ENCODE measurements around the gene SPIRE1.

SPIRE1 gene

GRCh38 chr18:12559319-12559718, 98.6 kb downstream of the SPIRE1 start:
- Histone ChIP-seq H3K4me3 (ENCODE audit: low read length in 2 of 2) (no peak overlapping the region), H2BK5ac (ENCODE audit: low read length) (no peak overlapping the region), H3K9ac (ENCODE audit: low read depth, low read length, poor library complexity) (peak overlapping the region; percentile 21), H3K14ac (ENCODE audit: low read length) (no peak overlapping the region), H2BK12ac (ENCODE audit: low read length) (no peak overlapping the region), H4K8ac (ENCODE audit: low read depth, low read length) (no peak overlapping the region), H2BK120ac (ENCODE audit: low read depth, low read length) (no peak overlapping the region), H2BK15ac (ENCODE audit: low read length) (no peak overlapping the region), H3K4me1 (ENCODE audit: control insufficient read depth in 2 of 2, insufficient read depth in 1 of 2, low read depth in 1 of 2, low read length in 2 of 2) (no peaks in the 10 kb centered on the region), H3K9me3 (replicated peaks in 1 of 2; ENCODE audit: control insufficient read depth in 2 of 2, insufficient read depth in 1 of 2, low read depth in 1 of 2, low read length in 2 of 2) (peaks cover 3 to 52% of the 10 kb centered on the region in 2 donors), H3K23ac (ENCODE audit: low read depth, low read length, poor library complexity) (no peak overlapping the region), H4K91ac (ENCODE audit: low read depth, low read length, poor library complexity) (no peak overlapping the region), H3K4ac (ENCODE audit: low read length) (no peak overlapping the region), H3K36me3 (replicated peaks in 1 of 2; ENCODE audit: control insufficient read depth in 2 of 2, insufficient read depth in 2 of 2, low read length in 2 of 2) (peaks cover 0 to 4% of the 10 kb centered on the region in 2 donors), H3K4me2 (ENCODE audit: insufficient read depth, low read length, poor library complexity, severe bottlenecking) (no peak overlapping the region), H3K27me3 (ENCODE audit: control insufficient read depth in 3 of 3, insufficient read depth in 3 of 3, low read depth in 1 of 3, low read length in 3 of 3) (no peaks in the 10 kb centered on the region), H2AFZ (ENCODE audit: low read length) (no peak overlapping the region), H3K18ac (ENCODE audit: low read length) (no peak overlapping the region), H2AK5ac (ENCODE audit: low read depth, low read length) (no peak overlapping the region), H3K79me1 (ENCODE audit: low read depth, low read length) (peaks cover 7% of the 10 kb centered on the region), H3K27ac (replicated peaks; ENCODE audit: low read length) (no peak overlapping the region)
- no peak for DNase-seq (ENCODE audit: low spot score)
- WGBS, 2 donors (ENCODE audit: extremely low coverage in 2 of 2, insufficient read length in 2 of 2, insufficient replicate concordance in 1 of 2): no CpG with 5 or more reads among the region's 24 CpGs

- H3K36me3 ChIP-seq (replicated peaks in 1 of 2; ENCODE audit: control insufficient read depth in 2 of 2, insufficient read depth in 2 of 2, low read length in 2 of 2): peaks cover 0 to 4% of the 10 kb centered on the region in 2 donors
- no peak overlapping the region for H4K91ac ChIP-seq (ENCODE audit: low read depth, low read length, poor library complexity)
- H2BK5ac ChIP-seq (ENCODE audit: low read length): no peak overlapping the region
- H3K9me3 ChIP-seq (replicated peaks in 1 of 2; ENCODE audit: control insufficient read depth in 2 of 2, insufficient read depth in 1 of 2, low read depth in 1 of 2, low read length in 2 of 2): peaks cover 3 to 61% of the 10 kb centered on the region in 2 donors
- no peak overlapping the region for H2AFZ ChIP-seq (ENCODE audit: low read length)
- H3K79me1 ChIP-seq (ENCODE audit: low read depth, low read length): peaks cover 7% of the 10 kb centered on the region
- no peak overlapping the region for H4K8ac ChIP-seq (ENCODE audit: low read depth, low read length)
- no CpG with 5 or more reads among the region's 30 CpGs for WGBS, 2 donors (ENCODE audit: extremely low coverage in 2 of 2, insufficient read length in 2 of 2, insufficient replicate concordance in 1 of 2)
- no peak overlapping the region for H3K27ac ChIP-seq (replicated peaks; ENCODE audit: low read length)
- no peak overlapping the region for H2BK15ac ChIP-seq (ENCODE audit: low read length)
- H2BK120ac ChIP-seq (ENCODE audit: low read depth, low read length): no peak overlapping the region
- H3K9ac ChIP-seq (ENCODE audit: low read depth, low read length, poor library complexity): no peak overlapping the region
- H3K14ac ChIP-seq (ENCODE audit: low read length): no peak overlapping the region
- H3K4ac ChIP-seq (ENCODE audit: low read length): no peak overlapping the region
- no peak overlapping the region for H3K23ac ChIP-seq (ENCODE audit: low read depth, low read length, poor library complexity)
- peak overlapping the region in 1 of 2 donors; percentile 34 for H3K4me3 ChIP-seq (ENCODE audit: low read length in 2 of 2)
- DNase-seq (ENCODE audit: low spot score): no peak
- H2AK5ac ChIP-seq (ENCODE audit: low read depth, low read length): no peak overlapping the region
- H3K4me2 ChIP-seq (ENCODE audit: insufficient read depth, low read length, poor library complexity, severe bottlenecking): no peak overlapping the region
- no peak overlapping the region for H2BK12ac ChIP-seq (ENCODE audit: low read length)
- no peak overlapping the region for H3K18ac ChIP-seq (ENCODE audit: low read length)
- no peaks in the 10 kb centered on the region for H3K27me3 ChIP-seq (ENCODE audit: control insufficient read depth in 3 of 3, insufficient read depth in 3 of 3, low read depth in 1 of 3, low read length in 3 of 3)
- H3K4me1 ChIP-seq (ENCODE audit: control insufficient read depth in 2 of 2, insufficient read depth in 1 of 2, low read depth in 1 of 2, low read length in 2 of 2): no peaks in the 10 kb centered on the region
These were observed 100.7 kb downstream of the SPIRE1 start for GRCh38 chr18:12556946-12557806.

GRCh38 chr18:12554796-12555388, 103.0 kb downstream of the SPIRE1 start:
- Histone ChIP-seq H2AK5ac (ENCODE audit: low read depth, low read length) (no peak overlapping the region), H3K4ac (ENCODE audit: low read length) (no peak overlapping the region), H2BK12ac (ENCODE audit: low read length) (no peak overlapping the region), H3K9ac (ENCODE audit: low read depth, low read length, poor library complexity) (no peak overlapping the region), H4K91ac (ENCODE audit: low read depth, low read length, poor library complexity) (no peak overlapping the region), H3K18ac (ENCODE audit: low read length) (no peak overlapping the region), H3K27ac (replicated peaks; ENCODE audit: low read length) (no peak overlapping the region), H4K8ac (ENCODE audit: low read depth, low read length) (no peak overlapping the region), H3K27me3 (ENCODE audit: control insufficient read depth in 3 of 3, insufficient read depth in 3 of 3, low read depth in 1 of 3, low read length in 3 of 3) (no peaks in the 10 kb centered on the region), H3K79me1 (ENCODE audit: low read depth, low read length) (peaks cover 7% of the 10 kb centered on the region), H3K23ac (ENCODE audit: low read depth, low read length, poor library complexity) (no peak overlapping the region), H3K4me3 (ENCODE audit: low read length in 2 of 2) (no peak overlapping the region), H3K9me3 (replicated peaks in 1 of 2; ENCODE audit: control insufficient read depth in 2 of 2, insufficient read depth in 1 of 2, low read depth in 1 of 2, low read length in 2 of 2) (peaks cover 6 to 58% of the 10 kb centered on the region in 2 donors), H2BK120ac (ENCODE audit: low read depth, low read length) (no peak overlapping the region), H3K4me2 (ENCODE audit: insufficient read depth, low read length, poor library complexity, severe bottlenecking) (no peak overlapping the region), H3K4me1 (ENCODE audit: control insufficient read depth in 2 of 2, insufficient read depth in 1 of 2, low read depth in 1 of 2, low read length in 2 of 2) (no peaks in the 10 kb centered on the region), H3K14ac (ENCODE audit: low read length) (no peak overlapping the region), H2BK15ac (ENCODE audit: low read length) (no peak overlapping the region), H2AFZ (ENCODE audit: low read length) (no peak overlapping the region), H3K36me3 (replicated peaks in 1 of 2; ENCODE audit: control insufficient read depth in 2 of 2, insufficient read depth in 2 of 2, low read length in 2 of 2) (peaks cover 0 to 4% of the 10 kb centered on the region in 2 donors), H2BK5ac (ENCODE audit: low read length) (no peak overlapping the region)
- WGBS, 2 donors (ENCODE audit: extremely low coverage in 2 of 2, insufficient read length in 2 of 2, insufficient replicate concordance in 1 of 2): no CpG with 5 or more reads among the region's 2 CpGs
- DNase-seq (ENCODE audit: low spot score): no peak

GRCh38 chr18:12552879-12553242, 105.0 kb downstream of the SPIRE1 start:
- no CpG with 5 or more reads among the region's 4 CpGs for WGBS, 2 donors (ENCODE audit: extremely low coverage in 2 of 2, insufficient read length in 2 of 2, insufficient replicate concordance in 1 of 2)
- H3K4me3 ChIP-seq (ENCODE audit: low read length in 2 of 2): no peak overlapping the region

More at GRCh38 chr18:12552879-12553242, 105.0 kb downstream of the SPIRE1 start:
- Histone ChIP-seq H4K8ac (ENCODE audit: low read depth, low read length) (no peak overlapping the region), H2BK15ac (ENCODE audit: low read length) (no peak overlapping the region), H3K23ac (ENCODE audit: low read depth, low read length, poor library complexity) (no peak overlapping the region), H2BK5ac (ENCODE audit: low read length) (no peak overlapping the region), H3K14ac (ENCODE audit: low read length) (no peak overlapping the region), H3K36me3 (replicated peaks in 1 of 2; ENCODE audit: control insufficient read depth in 2 of 2, insufficient read depth in 2 of 2, low read length in 2 of 2) (no peaks in the 10 kb centered on the region), H3K4me2 (ENCODE audit: insufficient read depth, low read length, poor library complexity, severe bottlenecking) (no peak overlapping the region), H3K4me1 (ENCODE audit: control insufficient read depth in 2 of 2, insufficient read depth in 1 of 2, low read depth in 1 of 2, low read length in 2 of 2) (no peaks in the 10 kb centered on the region), H3K27me3 (ENCODE audit: control insufficient read depth in 3 of 3, insufficient read depth in 3 of 3, low read depth in 1 of 3, low read length in 3 of 3) (no peaks in the 10 kb centered on the region), H2AK5ac (ENCODE audit: low read depth, low read length) (no peak overlapping the region), H4K91ac (ENCODE audit: low read depth, low read length, poor library complexity) (no peak overlapping the region), H2AFZ (ENCODE audit: low read length) (no peak overlapping the region), H2BK120ac (ENCODE audit: low read depth, low read length) (no peak overlapping the region), H3K9ac (ENCODE audit: low read depth, low read length, poor library complexity) (no peak overlapping the region), H3K18ac (ENCODE audit: low read length) (no peak overlapping the region), H2BK12ac (ENCODE audit: low read length) (no peak overlapping the region), H3K27ac (replicated peaks; ENCODE audit: low read length) (no peak overlapping the region), H3K9me3 (replicated peaks in 1 of 2; ENCODE audit: control insufficient read depth in 2 of 2, insufficient read depth in 1 of 2, low read depth in 1 of 2, low read length in 2 of 2) (peaks cover 4 to 41% of the 10 kb centered on the region in 2 donors), H3K4ac (ENCODE audit: low read length) (no peak overlapping the region), H3K79me1 (ENCODE audit: low read depth, low read length) (peaks cover 3% of the 10 kb centered on the region)
- no peak for DNase-seq (ENCODE audit: low spot score)

All from neuronal stem cell (in vitro differentiated cells).